Neural cell (in vitro differentiated cells): ENCODE results near the gene ANKRD29. TPM values are rescaled to one million over a fixed set of nuclear protein-coding genes. Genes with fewer than 3 reads are reported as not detected.

Source experiments
- H2AFZ ChIP-seq: fragments of 200-600, 300-800 bp; sonication (generic), shearing (Covaris generic); 2 replicates; pipeline ENCODE4 v1.6.0; 2014; ENCODE audit warnings: low read depth, mild to moderate bottlenecking, antibody characterized with exemption, low read length, moderate library complexity
- H3F3A ChIP-seq: fragments of 200-600 bp; shearing (Covaris generic); 2 replicates; pipeline ENCODE4 v1.6.1; 2016; ENCODE audit warnings: mild to moderate bottlenecking, moderate library complexity, mixed read lengths, antibody characterized with exemption, low read length; ENCODE audit not compliant: insufficient read depth, poor library complexity, severe bottlenecking
- H3K27ac ChIP-seq: fragments of 200-600, 300-800 bp; sonication (generic), shearing (Covaris generic); 2 replicates; pipeline ENCODE4 v1.5.1; 2014; ENCODE audit warnings: mild to moderate bottlenecking, low read length, moderate library complexity
- H3K27me3 ChIP-seq: fragments of 300-800, 200-600 bp; sonication (generic), shearing (Covaris generic); 2 replicates; pipeline ENCODE4 v1.6.0; 2014; ENCODE audit warnings: mild to moderate bottlenecking, low read depth, low read length, moderate library complexity; ENCODE audit not compliant: insufficient read depth
- H3K36me3 ChIP-seq: fragments of 300-800, 200-600 bp; sonication (generic), shearing (Covaris generic); 2 replicates; pipeline ENCODE4 v1.5.1; 2014; ENCODE audit warnings: mild to moderate bottlenecking, antibody characterized with exemption, low read length, moderate library complexity; ENCODE audit not compliant: insufficient read depth
- H3K4me2 ChIP-seq: fragments of 300-800, 200-600 bp; sonication (generic), shearing (Covaris generic); 2 replicates; pipeline ENCODE4 v1.6.0; 2014; ENCODE audit warnings: mild to moderate bottlenecking, low read length
- H3K4me3 ChIP-seq: fragments of 300-800, 200-600 bp; sonication (generic), shearing (Covaris generic); 2 replicates; pipeline ENCODE4 v1.5.1; 2014; ENCODE audit warnings: mild to moderate bottlenecking, low read length, moderate library complexity
- H3K79me2 ChIP-seq: fragments of 200-600 bp; shearing (Covaris generic); replicated peaks from 2 replicates; pipeline ENCODE4 v1.6.0; 2014; ENCODE audit warnings: mild to moderate bottlenecking, low read length, moderate library complexity; ENCODE audit not compliant: insufficient read depth
- H3K9ac ChIP-seq: fragments of 300-800, 200-600 bp; sonication (generic), shearing (Covaris generic); 2 replicates; pipeline ENCODE4 v1.6.1; 2016; ENCODE audit warnings: mild to moderate bottlenecking, low read length, mixed read lengths
- H3K9me2 ChIP-seq: fragments of 200-600 bp; shearing (Covaris generic); 2 replicates; pipeline ENCODE4 v1.6.1; 2016; ENCODE audit warnings: mild to moderate bottlenecking, low read length, mixed read lengths; ENCODE audit not compliant: insufficient read depth
- H3K9me3 ChIP-seq: fragments of 200-600, 300-800 bp; sonication (generic), shearing (Covaris generic); 2 replicates; pipeline ENCODE4 v1.6.1; 2016; ENCODE audit warnings: mild to moderate bottlenecking, mixed run types, low read length, moderate library complexity, mixed read lengths
- H4K20me1 ChIP-seq: fragments of 200-600 bp; shearing (Covaris generic); 2 replicates; pipeline ENCODE4 v1.6.1; 2016; ENCODE audit warnings: mild to moderate bottlenecking, mixed run types; ENCODE audit not compliant: insufficient read depth
- CTCF ChIP-seq: fragments of 450-650 bp; IDR thresholded peaks from 2 replicates; pipeline ENCODE4 v1.5.1; 2014; ENCODE audit warnings: antibody characterized with exemption, mild to moderate bottlenecking, moderate library complexity; ENCODE audit not compliant: poor library complexity, severe bottlenecking
- EP300 ChIP-seq: fragments of 450-650 bp; conservative IDR thresholded peaks from 2 replicates; pipeline ENCODE4 v1.6.1; 2014; ENCODE audit warnings: antibody characterized with exemption, mild to moderate bottlenecking, moderate library complexity; ENCODE audit not compliant: poor library complexity, severe bottlenecking
- EZH2 ChIP-seq: fragments of 200-600, 300-800 bp; shearing (Covaris generic), sonication (generic); IDR thresholded peaks from 2 replicates; pipeline ENCODE4 v1.6.1; 2014; ENCODE audit warnings: antibody characterized with exemption, low read length, borderline replicate concordance, mild to moderate bottlenecking; ENCODE audit not compliant: insufficient read depth, poor library complexity, severe bottlenecking
- MXI1 ChIP-seq: fragments of 450-650 bp; conservative IDR thresholded peaks from 2 replicates; pipeline ENCODE4 v1.6.1; 2014; ENCODE audit warnings: antibody characterized with exemption, mild to moderate bottlenecking; ENCODE audit not compliant: poor library complexity, severe bottlenecking
- POLR2AphosphoS5 ChIP-seq: IDR thresholded peaks from 2 replicates; pipeline ENCODE4 v1.6.1; 2012
- RAD21 ChIP-seq: fragments of 450-650 bp; conservative IDR thresholded peaks from 2 replicates; pipeline ENCODE4 v1.6.1; 2014; ENCODE audit warnings: antibody characterized with exemption, mild to moderate bottlenecking, moderate library complexity
- REST ChIP-seq: IDR thresholded peaks from 2 replicates; pipeline ENCODE4 v1.6.1; 2012; ENCODE audit warnings: borderline replicate concordance
- SMC3 ChIP-seq: fragments of 450-650 bp; conservative IDR thresholded peaks from 2 replicates; pipeline ENCODE4 v1.6.1; 2014; ENCODE audit warnings: antibody characterized with exemption, mild to moderate bottlenecking, moderate library complexity; ENCODE audit not compliant: poor library complexity
- TAF1 ChIP-seq: IDR thresholded peaks from 2 replicates; pipeline ENCODE4 v1.6.1; 2012; ENCODE audit warnings: low read depth
- polyA plus RNA-seq: library from polyadenylated mRNA; depleted of rRNA; stranded (reverse); fragments of >200 nt; gene quantifications from 2 replicates; pipeline ENCODE4 v1.2.3, GENCODE V29; 2014

Gene ANKRD29
- polyA plus RNA-seq, 1 donor from 2014 or later: 4.9 TPM

GRCh38 chr18:23596183-23596582 lies 66.5 kb downstream of the ANKRD29 start:
- H3F3A ChIP-seq: no peaks in the 10 kb centered on the region
- H4K20me1 ChIP-seq: no peaks in the 10 kb centered on the region
- no peaks in the 10 kb centered on the region for H3K36me3 ChIP-seq
- no peaks in the 10 kb centered on the region for H3K9me3 ChIP-seq
- H3K9ac ChIP-seq: no peak overlapping the region
- H2AFZ ChIP-seq: no peak overlapping the region
- no peaks in the 10 kb centered on the region for H3K27me3 ChIP-seq
- no peak overlapping the region for H3K27ac ChIP-seq
- no peaks in the 10 kb centered on the region for H3K9me2 ChIP-seq
- H3K4me2 ChIP-seq: no peak overlapping the region
- no peak overlapping the region for H3K4me3 ChIP-seq
- no peak for TF ChIP-seq EP300
- no peak for TF ChIP-seq POLR2AphosphoS5
- no peak for TF ChIP-seq RAD21
- TF ChIP-seq EZH2: no peak
- no peak for TF ChIP-seq REST
- no peak for TF ChIP-seq TAF1
- TF ChIP-seq CTCF: no peak
- no peak for TF ChIP-seq SMC3
- no peak for TF ChIP-seq MXI1
- H3K79me2 ChIP-seq: no peaks in the 10 kb centered on the region

GRCh38 chr18:23595591-23595990 lies 67.1 kb downstream of the ANKRD29 start:
- Histone ChIP-seq H3K4me2 (no peak overlapping the region), H3F3A (no peaks in the 10 kb centered on the region), H3K9me3 (no peaks in the 10 kb centered on the region), H3K36me3 (no peaks in the 10 kb centered on the region), H3K9ac (no peak overlapping the region), H4K20me1 (no peaks in the 10 kb centered on the region), H3K79me2 (no peaks in the 10 kb centered on the region), H3K27me3 (no peaks in the 10 kb centered on the region), H3K9me2 (no peaks in the 10 kb centered on the region), H2AFZ (no peak overlapping the region), H3K4me3 (no peak overlapping the region), H3K27ac (no peak overlapping the region)
- TF ChIP-seq REST (no peak), CTCF (no peak), SMC3 (no peak), TAF1 (no peak), EP300 (no peak), POLR2AphosphoS5 (no peak), MXI1 (no peak), EZH2 (no peak), RAD21 (no peak)
